Endothelial cell of umbilical vein (primary cell): ENCODE measurements around the gene GAB2.

Experiments
- EZH2 ChIP-seq: IDR thresholded peaks from 2 replicates; pipeline ENCODE4 v1.6.1; 2012; ENCODE audit warnings: borderline replicate concordance, low read depth, mild to moderate bottlenecking, moderate library complexity, low read length, inconsistent platforms; ENCODE audit not compliant: severe bottlenecking
- FOS ChIP-seq: IDR thresholded peaks from 2 replicates; pipeline ENCODE4 v1.6.1; 2011; ENCODE audit warnings: mild to moderate bottlenecking, low read length, moderate library complexity, borderline replicate concordance; ENCODE audit not compliant: insufficient read depth
- POLR2A ChIP-seq: IDR thresholded peaks from 2 replicates; pipeline ENCODE4 v1.6.1; 2012; ENCODE audit warnings: low read depth, mild to moderate bottlenecking, control low read depth, low read length
- POLR2AphosphoS5 ChIP-seq: IDR thresholded peaks from 2 replicates; pipeline ENCODE4 v1.6.1; 2012; ENCODE audit warnings: low read depth, mild to moderate bottlenecking, control low read depth, low read length, moderate library complexity; ENCODE audit not compliant: insufficient read depth
- TF ChIP-seq, protein P1 (sequence below), 2 donors: IDR thresholded peaks; 1 replicate in 1 of 2; 2 replicates in 1 of 2; pipeline ENCODE4 v1.5.1; 2011; ENCODE audit warnings: low read length in 2 of 2, mild to moderate bottlenecking in 2 of 2, moderate library complexity in 2 of 2, control low read depth in 1 of 2, inconsistent platforms in 1 of 2, low read depth in 1 of 2; ENCODE audit not compliant: insufficient read depth in 1 of 2; ENCODE audit errors: extremely low read depth in 1 of 2

GRCh38 chr11:78261828-78262227 is 155.8 kb downstream of the GAB2 start:
- TF ChIP-seq, protein P1, sequence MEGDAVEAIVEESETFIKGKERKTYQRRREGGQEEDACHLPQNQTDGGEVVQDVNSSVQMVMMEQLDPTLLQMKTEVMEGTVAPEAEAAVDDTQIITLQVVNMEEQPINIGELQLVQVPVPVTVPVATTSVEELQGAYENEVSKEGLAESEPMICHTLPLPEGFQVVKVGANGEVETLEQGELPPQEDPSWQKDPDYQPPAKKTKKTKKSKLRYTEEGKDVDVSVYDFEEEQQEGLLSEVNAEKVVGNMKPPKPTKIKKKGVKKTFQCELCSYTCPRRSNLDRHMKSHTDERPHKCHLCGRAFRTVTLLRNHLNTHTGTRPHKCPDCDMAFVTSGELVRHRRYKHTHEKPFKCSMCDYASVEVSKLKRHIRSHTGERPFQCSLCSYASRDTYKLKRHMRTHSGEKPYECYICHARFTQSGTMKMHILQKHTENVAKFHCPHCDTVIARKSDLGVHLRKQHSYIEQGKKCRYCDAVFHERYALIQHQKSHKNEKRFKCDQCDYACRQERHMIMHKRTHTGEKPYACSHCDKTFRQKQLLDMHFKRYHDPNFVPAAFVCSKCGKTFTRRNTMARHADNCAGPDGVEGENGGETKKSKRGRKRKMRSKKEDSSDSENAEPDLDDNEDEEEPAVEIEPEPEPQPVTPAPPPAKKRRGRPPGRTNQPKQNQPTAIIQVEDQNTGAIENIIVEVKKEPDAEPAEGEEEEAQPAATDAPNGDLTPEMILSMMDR (IDR thresholded peaks at IDR 0.05; ENCODE audit: extremely low read depth in 1 of 2, insufficient read depth in 1 of 2, low read depth in 1 of 2, low read length in 2 of 2): no peak
- TF ChIP-seq EZH2 (no peak), POLR2A (no peak), POLR2AphosphoS5 (no peak), FOS (no peak)
